NCI-H1092 (cell line): Measurements from ENCODE around the gene ATP2A3.

Experiments
- DNase-seq: peaks from one replicate; lab custom pipeline; 2025; lab: John Stamatoyannopoulos, UW

The ATP2A3 gene

DNA sequence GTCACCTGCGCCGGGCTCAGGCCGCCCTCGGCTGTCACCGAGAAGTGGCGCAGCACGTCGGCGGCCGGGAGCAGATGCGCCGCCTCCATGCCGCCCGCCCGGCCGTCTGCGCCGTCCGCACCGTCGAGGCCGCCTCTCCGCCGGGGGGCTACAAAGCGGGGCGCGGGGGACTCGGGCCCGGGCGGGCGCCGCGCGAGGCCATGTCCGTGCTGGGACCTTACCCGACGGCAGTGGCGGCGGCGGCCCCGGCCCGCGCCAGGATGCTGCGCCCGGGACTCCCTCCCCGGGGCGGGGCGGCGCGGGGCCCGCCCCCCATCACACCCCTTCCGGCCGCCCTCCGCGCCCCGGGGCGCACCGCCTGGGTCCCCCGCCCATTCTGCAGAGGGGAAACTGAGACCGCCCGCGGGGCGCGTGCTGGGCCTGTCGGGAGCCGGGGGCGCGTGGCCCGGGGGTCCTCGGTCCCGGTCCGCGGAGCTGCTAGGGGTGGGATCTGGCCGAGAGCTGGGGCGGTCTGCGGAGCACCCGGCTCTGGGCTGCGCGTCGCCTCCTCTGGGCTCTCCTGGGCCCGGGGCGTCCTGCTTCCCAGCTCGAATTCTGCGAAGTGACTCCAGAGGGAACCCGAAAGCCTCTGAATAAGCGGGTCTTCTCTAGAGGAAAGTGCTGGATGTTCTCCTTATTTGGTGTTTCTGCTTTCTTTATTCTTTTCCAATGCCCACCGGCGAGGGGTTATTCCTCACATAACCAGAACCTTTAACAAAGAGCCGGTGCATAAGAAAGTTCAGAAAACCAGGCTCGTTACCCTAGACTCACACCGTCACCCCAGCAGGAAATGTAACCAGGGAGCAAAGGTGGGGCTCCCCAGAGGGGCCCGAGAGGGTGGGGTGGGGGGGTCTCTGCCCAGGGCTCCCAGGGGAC lies at the start of gene ATP2A3:
TSS of gene ATP2A3 (minus strand) at position 235 of the 915 bp plus-strand sequence. CDS start at position 89, 146 bp downstream.
- no peak for DNase-seq

DNA sequence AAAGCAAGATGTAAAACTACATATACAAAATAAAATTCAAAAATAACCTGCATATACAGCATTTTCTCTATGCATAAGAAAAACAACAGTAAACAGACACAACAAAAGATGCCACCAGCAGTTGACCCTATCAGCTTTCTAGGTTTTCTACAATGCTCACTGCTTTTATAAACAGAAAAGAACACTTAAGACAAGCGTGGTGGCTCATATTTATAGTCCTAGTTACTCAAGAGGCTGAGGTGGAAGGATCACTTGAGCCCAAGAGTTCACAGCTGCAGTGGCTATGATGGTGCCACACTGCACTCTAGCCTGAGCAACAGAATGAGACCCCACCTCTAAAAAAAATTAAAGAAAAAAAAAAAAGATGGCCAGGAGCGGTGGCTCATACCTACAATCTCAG lies 46.5 kb upstream of the ATP2A3 start:
- DNase-seq: no peak

DNA sequence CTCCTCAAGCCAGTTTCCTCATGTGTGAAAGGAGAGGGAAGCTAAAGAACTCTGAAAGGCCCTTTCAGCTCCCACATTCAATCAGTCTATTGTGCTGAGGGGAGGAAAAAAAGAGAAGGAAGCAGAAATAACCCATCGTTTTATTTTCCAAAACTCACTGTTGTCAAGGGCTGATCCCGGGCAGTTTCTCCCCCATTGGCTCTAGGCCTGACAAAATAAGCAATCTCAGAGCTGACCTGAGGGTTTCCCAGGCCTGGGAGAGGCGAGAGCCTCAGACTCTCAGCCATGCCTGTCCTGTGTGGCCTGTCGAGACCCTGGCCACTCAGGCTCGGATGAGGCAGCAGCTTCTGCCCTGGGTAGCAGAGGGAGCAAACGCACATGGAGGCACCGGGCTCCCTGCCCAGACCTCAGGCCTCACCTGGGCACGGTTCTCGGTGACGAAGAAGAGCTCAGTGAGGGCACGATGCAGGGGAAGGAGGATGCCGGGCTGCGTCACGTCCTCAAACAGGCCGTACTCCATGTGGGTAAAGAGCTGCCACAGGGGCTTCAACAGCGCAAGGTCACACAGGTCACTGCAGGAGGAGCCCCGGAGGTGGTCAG lies 45.0 kb upstream of the ATP2A3 start:
- DNase-seq: no peak

DNA sequence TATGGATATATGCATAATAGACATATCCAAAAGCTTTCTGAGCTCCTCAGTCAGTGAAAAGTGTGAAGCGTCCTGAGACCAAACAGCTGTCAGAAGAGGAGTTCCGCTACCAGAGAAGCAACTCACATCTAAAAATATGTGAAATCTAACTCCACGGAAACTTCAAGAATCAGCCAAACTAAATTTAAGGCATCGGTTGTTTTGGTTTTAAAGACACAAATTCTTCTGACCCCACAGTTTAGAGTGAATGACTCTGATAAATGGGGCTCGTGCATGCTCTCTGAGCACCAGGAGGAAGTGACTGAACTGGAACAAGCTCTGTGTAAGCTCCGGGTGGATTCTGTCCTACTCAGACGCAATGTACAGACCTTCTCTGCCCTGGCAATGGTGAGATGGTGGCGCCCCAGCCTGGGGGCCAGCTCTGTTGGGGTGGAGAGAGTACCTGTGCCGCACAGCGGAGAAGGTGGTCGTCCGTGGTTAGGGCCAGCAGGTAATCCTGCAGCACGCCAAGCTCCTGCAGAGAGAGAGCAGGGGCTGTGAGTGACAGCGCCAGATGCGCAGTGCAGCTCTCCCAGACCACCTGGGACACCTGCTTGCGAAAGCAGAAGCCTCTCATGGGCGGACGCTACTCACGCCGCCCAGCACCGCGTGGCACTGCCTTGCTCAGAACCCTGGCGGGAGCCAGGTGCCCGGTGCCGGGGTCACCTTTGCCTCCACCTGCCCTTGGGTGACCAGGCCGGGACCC lies 44.4 kb upstream of the ATP2A3 start:
- DNase-seq: no peak

DNA sequence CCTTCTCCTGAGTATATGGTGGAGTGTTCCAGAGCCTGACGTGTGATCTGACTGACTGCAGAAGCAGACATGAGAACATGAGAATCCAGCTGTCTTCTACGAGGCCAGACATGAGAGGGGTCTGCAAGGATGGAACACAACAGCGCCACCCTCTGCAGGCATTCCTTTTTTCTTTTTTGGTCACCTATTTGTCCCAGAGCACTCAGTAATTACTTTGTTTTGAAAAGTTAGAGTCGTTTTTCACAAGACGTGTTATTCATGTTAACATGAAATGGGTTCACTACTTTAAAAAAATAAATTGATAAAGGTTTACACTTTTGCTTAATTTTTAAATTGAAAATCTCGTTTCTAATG lies 43.8 kb upstream of the ATP2A3 start:
- no peak for DNase-seq

DNA sequence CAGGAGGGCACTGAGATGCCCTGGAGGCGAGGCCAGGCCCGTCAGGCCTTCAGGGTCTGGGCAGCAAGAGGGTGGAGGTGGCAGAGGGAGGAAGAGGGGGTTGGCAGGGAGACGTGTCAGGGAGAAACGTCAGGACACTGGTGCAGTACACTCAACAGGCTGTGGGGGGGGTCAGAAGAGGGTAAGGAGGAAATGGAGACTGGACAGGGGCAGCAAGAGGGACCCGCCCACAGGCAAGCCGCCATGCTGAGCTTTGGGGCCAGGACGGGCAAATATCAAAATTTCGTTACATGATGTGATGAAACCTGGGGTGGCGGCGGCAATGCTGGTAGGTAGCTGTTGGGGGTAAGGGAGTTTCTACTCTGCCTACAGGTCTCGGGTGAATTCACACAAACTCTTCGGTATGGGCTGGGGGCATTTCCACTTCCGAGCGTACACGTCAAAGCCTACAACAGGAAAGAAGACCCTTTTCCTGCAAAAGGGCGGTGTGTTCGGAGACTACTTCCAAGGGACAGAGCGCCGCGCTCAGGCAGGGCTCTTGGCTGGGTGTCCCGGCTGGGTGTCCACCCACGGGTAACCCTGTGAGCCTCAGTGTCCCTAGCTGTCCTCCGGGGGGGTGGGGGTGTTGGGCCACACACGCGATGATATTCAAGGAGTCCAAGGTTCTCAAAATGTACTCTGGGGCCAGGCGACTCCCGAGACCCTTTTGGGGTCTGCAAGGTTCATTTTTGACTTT lies 43.3 kb upstream of the ATP2A3 start:
- DNase-seq: no peak

DNA sequence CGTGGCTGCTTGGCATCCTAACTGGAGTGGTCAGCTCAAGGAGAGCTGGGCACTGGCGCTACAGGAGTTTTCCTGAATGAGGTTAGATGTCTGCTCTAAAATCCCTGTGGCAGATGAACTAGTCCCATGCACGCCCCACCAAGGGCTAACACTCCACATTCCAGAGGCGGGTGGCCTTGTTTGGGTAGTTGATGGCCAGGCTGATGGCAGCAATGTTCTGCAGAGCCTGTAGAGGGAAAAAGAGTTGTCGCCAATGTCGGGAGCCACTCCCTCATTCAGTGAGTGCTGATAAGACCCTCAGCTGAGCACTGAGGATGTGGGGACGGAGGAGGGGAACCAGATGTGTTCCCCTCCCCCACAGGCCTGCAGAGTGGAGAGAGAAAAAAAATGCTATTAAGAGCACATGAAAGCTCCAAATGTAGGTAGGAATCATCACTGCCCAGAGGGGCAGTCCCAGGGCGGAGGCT lies 42.5 kb upstream of the ATP2A3 start:
- no peak for DNase-seq

DNA sequence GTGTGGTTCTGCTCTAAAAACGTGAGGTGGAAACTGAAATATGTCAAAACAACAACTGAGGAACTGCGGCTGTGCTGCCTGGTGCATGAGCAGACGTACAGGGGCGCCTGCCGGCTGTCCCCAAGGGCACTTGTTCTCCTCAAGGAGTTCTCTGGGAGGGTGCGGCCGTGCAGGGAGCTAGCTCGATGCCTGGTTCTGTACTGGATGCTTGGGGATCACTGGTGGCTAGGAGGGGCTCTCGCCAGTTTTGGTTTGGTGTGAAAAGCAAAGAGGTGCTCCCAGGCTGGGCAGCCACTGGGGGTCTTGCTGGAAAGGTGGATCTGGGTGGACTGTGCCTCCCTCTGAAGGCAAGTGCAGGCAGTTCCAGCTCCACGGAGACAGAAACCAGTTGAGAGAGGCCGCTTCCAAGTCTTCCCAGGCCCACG lies 41.9 kb upstream of the ATP2A3 start:
- DNase-seq: no peak

DNA sequence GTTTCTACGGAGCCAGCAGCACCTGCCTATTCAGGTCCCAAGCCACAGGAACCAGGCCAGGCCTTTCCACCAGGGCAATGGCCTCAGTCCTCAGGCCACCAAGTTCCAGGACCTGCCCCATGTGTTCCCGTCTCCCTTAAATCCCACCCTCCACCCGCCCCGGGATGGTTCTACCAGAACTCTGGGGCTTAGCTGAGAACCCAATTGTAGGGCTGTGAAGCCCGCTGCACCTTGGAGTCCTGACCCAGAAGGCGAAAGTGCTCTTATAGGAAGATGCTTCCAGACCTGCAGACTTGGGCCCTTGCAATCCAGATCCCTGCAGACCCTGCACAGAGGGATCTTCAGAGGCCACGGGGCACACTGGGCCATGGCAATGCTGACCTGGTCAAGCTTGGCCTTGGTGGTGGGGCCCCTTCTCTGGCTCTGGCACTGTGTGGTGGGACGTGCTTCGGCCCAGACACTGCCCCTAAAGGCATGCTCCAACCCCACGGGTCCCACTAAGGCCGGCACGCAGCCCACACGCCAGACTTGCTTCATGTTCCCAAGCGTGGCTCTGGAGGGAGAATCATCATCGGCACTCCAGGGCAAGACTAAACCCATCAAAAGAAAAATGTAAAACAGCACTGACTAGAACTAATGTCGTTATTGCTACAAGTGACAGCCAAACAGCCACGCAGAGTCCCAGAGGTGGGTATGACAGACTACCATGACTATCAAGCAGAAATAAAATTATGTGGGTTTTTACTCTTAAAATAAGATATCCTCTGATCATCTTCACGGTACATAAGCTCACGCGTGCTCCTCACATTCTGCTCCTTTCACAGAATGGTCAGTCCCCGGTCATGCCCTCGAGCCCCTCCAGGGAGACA lies 41.3 kb upstream of the ATP2A3 start:
- no peak for DNase-seq

DNA sequence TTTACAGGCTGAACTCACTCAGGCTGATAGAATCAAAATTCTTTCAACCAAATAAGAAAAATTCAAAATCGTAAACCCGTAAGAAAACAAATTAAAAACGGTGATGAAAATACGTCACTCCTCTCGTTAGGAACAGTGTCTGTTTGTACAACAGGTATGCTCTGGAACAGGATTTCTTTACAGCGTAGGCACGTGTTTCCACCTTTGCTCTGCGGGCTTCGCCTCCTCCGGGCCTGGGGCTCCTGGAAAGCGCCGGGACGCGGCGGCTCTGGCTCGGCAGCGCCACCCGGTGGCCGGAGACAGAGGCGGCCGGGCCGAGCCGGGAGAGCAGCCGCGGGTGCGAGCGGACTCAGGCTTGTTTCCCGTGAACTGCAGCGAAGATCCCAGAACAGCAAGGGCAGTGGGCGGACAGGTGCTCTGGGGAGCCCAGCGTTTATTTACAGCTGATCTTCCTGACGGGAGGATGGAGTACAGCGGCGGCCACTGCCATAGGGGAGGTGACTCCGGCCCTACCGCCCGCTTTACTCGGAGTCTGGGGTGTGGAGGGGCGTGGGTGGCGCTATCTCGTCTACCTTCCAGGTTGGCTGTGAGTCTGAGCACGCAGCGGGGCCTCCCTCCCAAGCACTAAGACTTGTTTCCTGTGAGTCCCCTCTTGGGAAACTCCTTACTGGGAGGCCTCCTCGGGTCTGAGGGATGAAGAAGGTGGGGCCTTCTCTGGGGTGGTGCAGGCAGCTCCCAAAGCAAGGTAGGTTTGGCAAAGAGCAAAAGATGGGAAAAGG lies 40.5 kb upstream of the ATP2A3 start:
- DNase-seq: peak; percentile 21

DNA sequence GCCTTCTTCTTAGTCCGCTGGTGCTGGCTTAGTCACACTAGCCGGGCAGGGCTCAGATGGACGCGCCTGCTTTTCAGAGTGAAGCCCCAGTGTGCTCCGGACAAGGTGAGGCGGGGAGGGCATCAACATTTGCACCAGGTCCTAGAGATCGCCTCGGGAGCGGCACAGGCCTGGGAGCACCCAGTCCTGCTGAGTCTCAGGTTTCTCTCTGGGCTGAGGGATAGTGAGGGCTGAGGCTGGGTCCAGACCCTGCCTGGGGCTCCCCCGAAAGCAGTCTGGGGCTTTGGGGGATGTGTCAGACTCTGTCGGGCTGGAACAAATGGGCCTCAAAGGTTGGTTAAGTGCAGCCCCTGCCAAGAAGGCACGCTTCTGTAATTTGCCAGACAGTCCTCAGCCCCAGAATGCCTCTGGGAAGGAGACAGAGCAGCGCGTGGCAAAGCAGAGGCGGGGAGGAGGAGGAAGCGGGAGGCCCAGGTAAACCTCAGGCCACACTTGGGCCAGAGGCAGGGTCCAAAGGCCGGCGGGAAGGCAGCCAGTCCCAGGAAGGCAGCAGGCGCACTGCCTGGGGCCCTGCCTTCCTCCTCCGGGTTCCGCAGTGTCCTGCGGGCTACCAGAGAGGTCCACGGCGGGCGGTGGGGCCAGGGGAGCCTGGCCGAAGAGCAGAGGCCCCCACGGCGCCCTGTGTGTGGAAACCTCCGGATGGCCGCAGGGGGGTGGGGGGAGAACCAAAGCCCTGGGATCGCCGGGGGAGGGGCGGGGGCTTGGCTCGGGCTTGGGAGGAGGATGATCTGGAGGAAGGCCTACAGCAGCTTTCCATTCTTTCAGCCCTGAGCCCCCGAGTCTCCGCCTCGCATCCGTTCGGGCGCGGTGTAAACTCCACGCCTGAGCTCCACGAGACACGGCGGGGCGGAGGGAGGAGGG lies 39.5 kb upstream of the ATP2A3 start:
- no peak for DNase-seq

DNA sequence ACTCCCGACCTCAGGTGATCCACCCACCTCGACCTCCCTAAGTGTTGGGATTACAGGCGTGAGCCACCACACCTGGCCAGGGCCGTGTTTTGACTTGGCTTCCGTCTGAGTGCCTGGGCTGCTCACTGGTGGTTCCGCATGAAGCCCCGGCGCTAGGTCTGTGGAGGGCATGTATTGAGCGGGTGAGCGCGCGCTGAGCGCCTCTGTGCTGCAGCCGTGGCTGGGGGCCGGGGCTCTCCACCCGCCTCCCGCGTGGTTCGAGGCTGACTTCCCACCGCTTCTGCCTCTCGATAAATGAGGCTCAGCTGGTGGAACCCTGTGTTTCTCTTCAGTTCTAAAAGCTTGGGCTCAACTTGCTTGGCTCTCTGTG lies 38.9 kb upstream of the ATP2A3 start:
- DNase-seq: no peak

DNA sequence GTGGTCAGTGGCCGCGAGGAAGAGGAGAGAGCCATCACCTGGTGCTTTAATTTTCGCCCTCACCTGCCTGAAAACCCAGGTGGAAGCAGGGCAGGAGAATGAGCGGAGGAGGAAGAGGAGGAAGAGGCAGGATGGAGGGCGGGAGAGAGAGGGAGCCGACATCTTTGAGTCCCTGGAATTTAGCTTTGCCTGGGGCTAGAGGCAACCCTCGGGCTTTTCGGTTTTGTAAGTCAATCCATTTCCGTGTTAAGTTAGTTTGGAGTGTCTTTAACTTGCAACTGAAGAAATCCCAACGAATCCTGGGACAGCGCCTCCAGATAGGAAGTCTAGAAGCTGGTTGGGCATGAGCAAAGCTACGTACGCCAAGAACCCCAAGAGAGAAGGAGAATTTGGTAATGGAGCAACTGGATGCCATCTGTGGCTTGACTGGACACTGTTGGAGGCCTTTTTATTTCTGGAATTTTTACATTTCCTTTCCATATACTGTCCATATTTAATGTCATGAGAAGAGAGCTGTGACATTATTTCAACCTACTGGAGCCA lies 36.9 kb upstream of the ATP2A3 start:
- no peak for DNase-seq

DNA sequence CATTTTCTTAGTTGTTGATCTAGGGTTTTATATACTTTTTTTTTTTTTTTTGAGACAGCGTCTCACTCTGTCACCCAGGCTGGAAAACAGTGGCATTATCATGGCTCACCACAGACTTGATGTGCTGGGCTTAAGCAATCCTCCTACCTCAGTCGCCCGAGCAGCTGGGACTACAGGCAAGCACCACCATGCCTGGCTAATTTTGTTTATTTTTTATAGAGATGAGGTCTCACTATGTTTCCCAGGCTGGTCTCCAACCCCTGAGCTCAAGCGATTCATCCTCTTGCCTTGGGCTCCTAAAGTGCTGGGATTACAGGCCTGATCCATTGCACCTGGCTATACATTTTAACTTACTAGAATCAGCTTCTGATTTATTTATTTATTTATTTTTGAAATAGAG lies 34.2 kb upstream of the ATP2A3 start:
- no peak for DNase-seq

DNA sequence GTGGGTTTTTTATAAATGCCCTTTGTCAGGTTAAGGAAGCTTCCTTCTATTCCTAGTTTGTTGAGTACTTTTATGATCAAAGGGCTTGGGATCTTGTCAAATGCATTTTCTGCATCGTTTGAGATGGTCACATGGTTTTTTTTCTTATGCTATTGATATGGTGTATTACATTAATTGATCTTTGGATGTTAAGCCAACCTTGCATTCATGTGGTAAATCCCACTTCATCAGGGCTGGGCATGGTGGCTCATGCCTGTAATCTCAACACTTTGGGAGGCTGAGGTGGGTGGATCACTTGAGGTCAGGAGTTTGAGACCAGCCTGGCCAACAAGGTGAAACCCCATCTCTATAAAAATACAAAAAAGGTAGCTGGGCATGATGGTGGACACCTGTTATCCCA lies 30.8 kb upstream of the ATP2A3 start:
- no peak for DNase-seq

DNA sequence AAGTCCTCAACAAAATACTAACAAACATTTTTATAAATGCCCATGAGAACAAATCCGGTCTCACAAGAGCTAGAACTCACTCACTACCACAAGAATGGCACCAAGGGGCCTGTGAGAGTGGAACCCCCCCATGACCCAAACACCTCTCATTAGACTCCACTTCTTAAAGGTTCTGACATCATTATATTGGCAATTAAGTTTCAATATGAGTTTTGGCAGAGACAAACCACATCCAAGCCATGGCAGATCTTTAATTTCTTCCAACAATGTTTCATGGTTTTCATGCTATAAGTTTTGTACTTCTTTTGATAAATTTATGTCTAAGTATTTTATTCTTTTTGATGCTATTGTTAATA lies 30.0 kb upstream of the ATP2A3 start:
- no peak for DNase-seq

DNA sequence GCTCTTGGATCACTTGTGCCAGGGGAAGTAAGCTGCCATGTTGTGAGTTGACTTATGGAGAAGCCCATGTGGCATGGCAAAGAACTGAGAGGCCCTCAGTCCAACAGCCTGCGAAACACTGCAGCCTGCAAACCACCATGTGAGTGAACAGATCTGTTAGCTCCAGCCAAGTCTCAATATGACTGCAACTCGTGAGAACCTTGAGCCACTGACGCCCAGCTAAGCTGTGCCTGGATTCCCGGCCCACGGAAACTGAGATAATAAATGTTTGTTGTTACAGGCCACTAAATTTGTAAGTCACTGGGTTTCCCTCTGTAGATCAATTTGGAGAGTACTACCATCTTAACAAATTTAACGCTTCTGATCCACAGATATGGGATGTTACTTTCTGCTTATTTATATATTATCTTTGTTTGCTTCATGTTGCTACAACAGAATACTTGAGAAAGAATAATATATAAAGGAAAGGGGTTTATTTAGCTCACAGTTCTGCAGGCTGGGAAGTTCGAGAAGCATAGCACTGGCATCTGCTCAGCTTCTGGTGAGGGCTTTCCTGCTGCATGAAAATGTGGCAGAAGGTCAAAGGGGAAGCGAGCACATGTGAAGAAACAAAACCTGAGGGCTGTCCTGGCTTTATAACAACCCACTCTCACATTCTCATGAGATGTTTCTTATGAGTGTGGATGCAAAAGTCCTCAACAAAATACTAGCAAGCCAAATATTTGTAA lies 29.4 kb upstream of the ATP2A3 start:
- DNase-seq: no peak

DNA sequence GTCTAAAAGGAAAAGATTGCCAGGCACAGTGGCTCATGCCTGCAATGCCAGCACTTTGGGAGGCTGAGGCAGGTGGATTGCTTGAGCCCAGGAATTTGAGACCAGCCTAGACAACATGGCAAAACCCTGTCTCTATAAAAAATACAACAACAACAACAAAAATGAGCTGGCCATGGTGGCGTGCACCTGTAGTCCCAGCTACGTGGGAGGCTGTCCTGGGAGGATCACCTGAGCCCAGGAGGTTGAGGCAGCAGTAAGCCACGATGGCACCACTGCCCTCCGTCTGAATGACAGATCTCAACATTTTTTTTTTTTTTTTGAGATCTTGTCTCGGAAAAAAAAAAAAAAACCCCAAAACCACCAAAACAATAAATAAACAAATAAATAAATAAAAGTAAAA lies 28.1 kb upstream of the ATP2A3 start:
- DNase-seq: no peak
